HG03097 (cell line): Measurements from ENCODE around the gene CHST2.
"Not testable (repeated sequence)": the region's sequence is repeated elsewhere in the genome, so short reads cannot be mapped to it uniquely, and the experiment has no call there.

Source experiments
- ATAC-seq: cut with Tn5 transposase; IDR thresholded peaks from one replicate; pipeline ENCODE4 v1.9.1; 2021; ENCODE audit not compliant: unreplicated experiment, low FRiP score

The CHST2 gene, protein sequence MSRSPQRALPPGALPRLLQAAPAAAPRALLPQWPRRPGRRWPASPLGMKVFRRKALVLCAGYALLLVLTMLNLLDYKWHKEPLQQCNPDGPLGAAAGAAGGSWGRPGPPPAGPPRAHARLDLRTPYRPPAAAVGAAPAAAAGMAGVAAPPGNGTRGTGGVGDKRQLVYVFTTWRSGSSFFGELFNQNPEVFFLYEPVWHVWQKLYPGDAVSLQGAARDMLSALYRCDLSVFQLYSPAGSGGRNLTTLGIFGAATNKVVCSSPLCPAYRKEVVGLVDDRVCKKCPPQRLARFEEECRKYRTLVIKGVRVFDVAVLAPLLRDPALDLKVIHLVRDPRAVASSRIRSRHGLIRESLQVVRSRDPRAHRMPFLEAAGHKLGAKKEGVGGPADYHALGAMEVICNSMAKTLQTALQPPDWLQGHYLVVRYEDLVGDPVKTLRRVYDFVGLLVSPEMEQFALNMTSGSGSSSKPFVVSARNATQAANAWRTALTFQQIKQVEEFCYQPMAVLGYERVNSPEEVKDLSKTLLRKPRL

DNA sequence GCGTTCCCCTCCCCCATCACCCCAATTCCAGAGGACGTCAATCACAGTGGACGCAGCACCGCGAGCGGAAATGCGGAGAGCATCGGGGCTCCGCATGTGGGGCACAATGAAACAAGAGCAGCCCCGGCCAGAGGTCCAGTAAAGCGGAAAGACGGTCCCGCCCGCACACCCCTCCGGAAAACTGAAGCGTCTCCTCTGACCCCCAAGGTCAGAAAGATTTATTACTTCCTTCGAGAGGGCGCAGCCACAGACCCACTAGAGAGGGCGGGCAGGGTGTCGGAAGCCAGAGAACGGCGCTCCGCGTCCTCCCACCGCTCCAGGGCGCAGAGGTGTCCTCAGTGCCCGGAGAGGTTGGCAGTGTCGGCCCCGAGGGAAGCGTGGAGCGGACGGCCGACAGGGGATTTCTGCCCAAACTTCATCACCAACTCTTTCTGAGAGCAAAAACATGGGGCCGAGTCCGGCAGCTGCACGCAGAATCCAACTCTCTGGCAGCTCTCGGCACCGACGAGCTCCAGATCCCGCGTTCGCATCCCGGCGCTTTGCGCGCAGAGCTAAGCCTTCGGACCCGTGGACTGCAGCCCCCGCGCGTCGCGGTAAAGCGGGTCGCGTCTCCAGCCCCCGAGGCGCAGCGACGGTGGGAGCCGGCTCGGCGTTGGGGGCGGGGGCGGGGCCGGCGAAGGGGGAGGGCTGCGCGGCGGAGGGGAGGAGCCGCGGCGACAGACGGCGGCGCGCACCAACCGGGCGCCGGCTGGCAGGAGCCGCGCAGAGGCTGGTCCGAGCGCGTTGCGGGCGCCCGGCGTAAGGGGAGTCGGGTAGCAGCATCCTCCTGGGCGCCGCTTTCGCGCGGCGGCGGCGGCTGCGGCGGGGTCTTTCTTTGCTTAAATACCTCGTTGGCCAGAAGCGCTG, at the start of gene CHST2:
CHST2 (plus strand) TSS at position 763 of the 906 bp plus-strand sequence. CDS start 1,046 bp downstream, outside the sequence.
- ATAC-seq = peak; percentile 79

DNA sequence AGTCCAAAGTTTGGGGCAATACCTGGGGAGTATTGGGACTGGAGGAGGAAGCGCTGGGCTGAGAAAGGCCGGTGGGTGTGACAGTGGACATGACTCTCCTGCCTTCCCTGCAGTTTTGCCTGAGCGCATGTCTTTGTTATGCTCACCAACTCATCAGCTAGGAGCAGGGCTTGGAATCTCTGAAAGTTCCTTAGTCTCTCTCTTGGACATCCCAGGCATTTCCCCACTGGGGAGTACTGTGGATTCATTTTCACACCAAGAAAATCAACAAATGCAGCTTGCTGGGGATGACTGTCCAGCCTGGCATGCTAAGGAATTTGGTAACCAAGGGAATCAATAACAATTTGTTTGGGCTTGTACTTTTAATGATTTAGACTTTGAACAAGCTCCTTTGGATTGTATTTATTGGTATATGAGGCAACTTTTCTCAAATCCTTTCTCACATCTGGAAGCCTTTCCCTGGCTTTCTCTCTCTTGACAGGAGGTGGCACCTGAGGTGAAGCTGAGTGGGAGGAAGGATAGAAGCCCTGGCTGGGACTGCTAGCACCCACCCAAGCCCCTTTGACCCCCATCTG, 48.5 kb upstream of the CHST2 start:
- no peak for ATAC-seq

DNA sequence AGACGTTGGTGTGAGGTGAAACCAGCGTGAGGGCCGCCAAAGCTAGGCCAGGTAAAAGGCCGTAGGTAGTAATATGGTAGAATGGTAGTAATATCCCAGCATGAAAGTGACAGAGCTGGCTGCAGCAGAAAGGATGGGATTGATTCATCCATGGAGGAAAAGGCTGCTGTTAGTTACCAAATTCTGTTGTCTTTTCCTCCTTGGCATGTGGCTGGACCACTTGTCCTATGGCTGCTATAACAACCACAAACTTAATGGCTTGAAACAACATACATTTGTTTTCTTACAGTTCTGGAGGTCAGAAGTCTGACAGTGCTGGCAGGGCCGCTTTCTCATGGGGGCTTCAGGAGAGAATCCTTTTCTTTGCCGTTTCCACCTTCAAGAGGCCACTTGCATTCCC, 47.8 kb upstream of the CHST2 start:
- ATAC-seq = no peak

DNA sequence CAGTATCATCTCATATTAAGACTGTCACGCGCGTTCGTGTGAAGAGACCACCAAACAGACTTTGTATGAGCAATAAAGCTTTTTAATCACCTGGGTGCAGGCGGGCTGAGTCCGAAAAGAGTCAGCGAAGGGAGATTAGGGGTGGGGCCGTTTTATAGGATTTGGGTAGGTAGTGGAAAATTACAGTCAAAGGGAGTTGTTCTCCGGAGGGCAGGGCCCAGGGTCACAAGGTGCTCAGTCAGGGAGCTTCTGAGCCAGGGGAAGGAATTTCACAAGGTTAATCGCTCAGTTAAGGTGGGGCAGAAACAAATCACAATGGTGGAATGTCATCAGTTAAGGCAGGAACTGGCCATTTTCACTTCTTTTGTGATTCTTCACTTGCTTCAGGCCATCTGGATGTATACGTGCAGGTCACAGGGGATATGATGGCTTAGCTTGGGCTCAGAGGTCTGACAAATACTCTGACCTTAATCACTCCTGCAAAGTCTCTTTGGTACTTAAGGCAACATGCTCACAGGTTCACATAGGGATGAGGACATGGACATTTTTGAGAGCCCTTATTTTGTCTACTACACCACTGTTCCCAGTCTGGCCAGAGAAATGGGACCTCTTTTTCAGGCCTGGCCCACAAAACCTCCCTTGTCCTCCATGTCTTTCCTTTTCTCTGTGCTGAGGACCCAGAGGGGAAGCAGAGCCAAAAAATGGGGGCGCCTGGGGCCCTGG, 47.1 kb upstream of the CHST2 start:
- not testable (repeated sequence) for ATAC-seq

DNA sequence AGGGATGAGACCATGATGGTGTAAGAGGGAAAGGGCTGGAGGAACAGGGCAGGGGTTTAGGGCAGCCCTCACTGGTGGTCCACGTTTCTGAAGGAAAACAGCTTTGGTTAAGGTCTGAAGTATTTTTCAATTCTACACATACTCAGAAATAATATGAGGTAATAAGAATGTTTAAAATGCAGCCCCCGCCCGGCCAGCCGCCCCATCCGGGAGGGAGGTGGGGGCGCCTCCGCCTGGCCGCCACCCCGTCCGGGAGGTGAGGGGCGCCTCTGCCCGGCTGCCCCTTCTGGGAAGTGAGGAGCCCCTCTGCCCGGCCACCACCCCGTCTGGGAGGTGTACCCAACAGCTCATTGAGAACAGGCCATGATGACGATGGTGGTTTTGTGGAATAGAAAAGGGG, 46.0 kb upstream of the CHST2 start:
- ATAC-seq = not testable (repeated sequence)

DNA sequence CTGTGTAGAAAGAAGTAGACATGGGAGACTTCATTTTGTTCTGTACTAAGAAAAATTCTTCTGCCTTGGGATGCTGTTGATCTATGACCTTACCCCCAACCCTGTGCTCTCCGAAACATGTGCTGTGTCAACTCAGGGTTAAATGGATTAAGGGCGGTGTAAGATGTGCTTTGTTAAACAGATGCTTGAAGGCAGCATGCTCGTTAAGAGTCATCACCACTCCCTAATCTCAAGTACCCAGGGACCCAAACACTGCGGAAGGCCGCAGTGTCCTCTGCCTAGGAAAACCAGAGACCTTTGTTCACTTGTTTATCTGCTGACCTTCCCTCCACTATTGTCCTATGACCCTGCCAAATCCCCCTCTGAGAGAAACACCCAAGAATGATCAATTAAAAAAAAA, 45.6 kb upstream of the CHST2 start:
- ATAC-seq = not testable (repeated sequence)

DNA sequence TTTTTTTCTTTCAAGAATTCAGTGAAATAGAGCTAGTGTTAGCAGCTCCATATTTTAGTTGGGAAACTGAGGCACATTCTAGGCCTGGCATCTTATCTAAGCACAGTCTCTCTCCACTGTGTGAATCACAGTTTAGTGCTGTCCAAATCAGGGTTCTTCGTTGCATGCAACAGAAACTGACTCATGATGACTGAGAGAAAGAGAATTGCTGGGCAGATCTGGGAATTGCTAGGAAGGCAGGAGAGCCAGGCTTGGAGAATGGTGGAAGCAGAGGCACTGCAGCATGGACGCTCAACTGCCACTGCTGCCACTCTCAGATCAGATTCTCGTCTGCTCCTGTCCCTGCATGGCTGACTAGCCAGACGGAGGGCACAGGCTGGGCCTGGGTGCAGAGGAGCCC, 40.7 kb upstream of the CHST2 start:
- ATAC-seq = no peak

DNA sequence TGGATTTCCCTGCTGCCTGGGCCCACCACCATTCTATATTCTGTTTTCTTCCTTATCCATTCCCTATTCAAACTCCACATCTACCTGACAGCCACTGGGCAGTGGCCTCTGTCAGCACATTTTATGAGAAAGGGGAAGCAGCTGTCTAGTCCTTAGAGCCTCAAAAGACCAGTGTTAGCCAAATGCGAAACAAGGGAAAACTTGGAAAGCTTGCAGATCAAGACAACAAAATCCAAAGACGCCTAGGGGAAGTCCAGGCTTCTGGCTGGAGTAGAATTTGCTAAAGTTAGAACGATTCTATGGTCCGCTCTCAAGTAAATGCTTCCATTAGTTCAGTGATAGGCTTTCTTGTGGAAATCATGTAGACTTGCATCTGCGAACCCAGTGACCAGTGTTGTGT, 39.4 kb upstream of the CHST2 start:
- no peak for ATAC-seq

DNA sequence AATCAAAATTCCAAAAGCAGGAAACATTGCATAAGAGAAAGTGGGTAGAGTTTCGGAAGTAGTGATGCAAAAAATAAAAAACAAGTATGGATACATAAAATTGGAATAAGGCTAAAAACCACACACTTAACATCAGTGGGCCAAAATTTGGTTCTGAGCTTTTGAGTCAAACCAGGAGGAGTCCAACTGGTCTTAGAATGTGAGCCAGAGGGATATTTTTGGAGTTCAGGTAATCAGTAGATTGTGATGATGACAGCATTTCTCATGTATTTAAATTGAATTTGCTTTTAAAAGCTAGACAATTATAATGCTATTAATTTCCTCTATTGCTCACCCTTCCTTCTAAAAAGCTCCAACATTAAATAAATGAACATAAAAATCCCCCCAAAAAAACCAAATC, 38.2 kb upstream of the CHST2 start:
- ATAC-seq = no peak

DNA sequence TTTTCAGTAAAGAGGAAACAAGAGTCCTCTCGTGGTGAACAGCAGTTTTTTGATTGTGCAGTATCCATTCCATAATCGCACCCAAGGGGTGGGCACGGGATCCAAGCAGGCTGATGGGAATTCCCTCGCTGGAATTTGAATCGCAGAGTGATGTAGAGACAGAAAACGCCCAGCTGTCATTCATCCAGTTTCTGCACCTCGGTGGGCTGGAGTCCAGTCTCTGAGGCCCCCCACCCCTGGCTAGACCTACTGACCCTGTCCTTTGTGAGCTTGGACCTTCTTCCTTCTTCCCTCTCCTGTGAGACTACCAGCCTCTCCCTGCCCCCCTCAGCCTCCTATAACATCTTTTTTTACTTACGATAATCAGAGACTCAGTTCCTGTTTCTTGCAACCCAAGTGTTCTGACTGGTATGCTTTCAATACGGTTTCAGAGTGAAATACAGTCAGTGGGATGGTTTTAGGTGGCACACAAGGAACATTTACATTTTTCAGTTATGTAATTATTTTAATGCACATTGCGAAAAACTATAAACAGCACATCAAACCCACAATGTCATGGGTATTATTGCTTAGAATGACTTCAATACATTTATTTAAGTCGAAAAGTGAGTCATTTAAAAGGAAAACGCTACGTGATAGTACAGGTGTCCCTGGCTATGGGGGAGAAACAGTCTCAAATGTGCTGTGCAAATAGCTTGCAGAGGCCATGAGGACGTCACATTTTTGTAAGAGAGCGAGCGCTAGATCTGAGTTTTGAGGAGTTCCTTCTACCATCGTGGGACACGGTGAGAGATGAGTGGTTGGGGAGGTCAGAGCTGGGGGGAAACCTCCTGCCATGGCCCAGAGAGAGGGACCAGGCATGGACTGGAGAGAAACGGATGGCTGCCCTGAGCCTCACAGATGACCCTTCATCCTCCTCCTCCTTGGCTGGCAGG, 37.5 kb upstream of the CHST2 start:
- peak; percentile 76 for ATAC-seq

DNA sequence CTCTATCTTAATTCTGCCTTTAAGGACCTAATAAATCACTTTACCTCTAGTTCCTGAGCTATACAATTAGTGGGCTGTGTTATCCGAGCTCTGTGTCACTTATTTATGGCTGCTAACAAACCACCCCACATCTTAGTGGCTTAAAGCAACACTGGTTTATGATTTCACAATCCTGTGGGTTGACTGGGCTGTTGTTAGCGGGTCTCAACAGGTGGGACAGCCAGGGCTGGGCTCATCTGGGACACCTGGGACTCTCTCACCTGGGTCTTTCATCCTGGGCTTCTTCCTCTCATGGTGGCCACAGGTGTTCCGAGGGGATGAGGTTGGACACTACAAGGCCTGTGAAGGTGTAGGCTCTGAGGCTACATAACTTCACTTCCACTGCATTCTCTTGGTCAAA, 35.8 kb upstream of the CHST2 start:
- ATAC-seq = no peak

DNA sequence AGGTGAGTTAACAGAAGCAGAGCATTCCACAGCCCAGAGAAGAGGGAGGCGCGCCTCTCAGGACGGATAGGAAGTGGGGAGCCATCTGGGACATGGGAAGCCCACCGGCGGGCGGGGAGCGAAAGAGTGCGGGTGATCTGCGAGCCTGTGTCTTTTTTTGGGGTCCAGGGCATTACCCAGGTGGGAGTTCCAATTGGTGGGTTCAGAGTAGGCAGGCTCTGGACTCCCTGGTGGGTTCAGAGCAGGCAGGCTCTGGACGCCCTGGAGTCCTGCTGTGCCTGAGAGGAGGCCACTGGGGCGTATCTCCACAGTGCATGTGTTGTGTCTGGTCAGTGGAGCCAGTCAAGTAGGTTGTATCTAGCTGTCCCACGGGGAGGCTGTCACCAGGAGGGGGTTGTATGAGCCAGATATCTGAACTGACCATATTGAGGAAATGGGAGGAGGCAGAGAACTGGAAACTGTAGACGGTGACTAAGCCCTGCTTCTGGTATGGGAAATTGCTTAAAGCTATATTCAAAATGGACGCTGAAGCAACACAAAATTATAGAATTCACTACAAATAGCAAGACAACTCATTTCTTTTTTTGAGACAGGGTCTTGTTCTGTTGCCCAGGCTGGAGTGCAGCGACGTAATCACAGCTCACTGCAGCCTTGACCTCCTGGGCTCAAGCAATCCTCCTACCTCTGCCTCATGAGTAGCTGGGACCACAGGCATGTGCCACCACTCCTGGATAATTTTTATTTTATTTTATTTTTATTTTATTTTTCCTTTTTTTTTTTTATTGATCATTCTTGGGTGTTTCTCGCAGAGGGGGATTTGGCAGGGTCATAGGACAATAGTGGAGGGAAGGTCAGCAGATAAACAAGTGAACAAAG, 34.5 kb upstream of the CHST2 start:
- ATAC-seq = peak; percentile 67

DNA sequence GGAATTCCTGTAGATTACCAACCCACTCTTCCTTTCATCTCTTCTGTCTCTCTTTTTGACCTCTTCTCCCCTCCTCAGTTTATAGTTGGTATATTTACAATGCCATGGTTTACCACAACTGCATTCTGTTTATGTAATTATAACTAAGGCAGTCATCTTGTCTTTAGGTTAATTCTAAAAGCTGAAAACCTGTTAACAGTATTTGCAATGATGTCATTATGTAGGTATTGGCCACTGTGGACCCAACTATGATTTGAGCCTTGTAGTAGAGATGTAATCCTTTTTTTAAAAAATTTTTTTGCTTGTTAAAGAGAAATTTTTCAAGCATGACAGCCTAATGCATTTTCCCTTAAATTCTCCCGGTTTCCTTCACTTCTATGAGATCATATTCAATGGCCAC, 30.7 kb upstream of the CHST2 start:
- ATAC-seq = no peak

DNA sequence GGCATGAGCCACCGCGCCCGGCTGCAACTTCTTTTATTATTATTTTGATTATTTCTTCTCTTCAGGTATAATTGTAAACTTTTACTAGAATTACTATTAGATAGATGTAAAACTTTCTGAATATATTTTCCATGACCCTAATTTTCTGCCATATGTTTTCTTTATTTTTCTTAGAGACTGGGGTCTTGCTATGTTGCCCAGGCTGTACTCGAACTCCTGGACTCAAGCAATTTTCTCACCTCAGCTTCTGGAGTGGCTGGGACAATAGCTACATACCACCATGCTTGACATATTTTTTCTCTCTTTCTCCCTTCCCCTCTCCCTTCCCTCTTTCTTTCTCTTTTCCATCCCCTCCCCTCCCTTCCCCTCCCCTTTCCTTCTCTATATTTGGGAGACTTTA, 29.6 kb upstream of the CHST2 start:
- no peak for ATAC-seq

DNA sequence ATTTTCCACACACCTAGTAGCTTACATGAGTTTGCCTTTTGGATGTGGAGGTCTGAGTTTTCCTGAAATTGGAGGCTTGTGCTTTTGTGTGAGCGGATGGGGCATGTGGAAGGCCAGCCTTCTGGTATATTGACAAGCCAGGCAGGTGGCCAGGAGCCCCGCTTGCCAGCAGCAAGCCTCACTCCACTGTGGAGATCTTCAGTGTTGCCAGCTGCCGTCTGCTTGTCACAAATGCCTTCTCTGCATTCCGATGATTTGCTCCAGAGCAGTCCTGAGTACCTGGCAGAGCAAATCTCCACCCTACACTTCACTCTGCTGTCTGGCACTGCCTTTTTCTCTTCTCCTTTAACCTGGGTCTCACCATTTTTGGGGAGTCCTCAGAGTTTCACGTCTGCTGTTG, 29.1 kb upstream of the CHST2 start:
- no peak for ATAC-seq

DNA sequence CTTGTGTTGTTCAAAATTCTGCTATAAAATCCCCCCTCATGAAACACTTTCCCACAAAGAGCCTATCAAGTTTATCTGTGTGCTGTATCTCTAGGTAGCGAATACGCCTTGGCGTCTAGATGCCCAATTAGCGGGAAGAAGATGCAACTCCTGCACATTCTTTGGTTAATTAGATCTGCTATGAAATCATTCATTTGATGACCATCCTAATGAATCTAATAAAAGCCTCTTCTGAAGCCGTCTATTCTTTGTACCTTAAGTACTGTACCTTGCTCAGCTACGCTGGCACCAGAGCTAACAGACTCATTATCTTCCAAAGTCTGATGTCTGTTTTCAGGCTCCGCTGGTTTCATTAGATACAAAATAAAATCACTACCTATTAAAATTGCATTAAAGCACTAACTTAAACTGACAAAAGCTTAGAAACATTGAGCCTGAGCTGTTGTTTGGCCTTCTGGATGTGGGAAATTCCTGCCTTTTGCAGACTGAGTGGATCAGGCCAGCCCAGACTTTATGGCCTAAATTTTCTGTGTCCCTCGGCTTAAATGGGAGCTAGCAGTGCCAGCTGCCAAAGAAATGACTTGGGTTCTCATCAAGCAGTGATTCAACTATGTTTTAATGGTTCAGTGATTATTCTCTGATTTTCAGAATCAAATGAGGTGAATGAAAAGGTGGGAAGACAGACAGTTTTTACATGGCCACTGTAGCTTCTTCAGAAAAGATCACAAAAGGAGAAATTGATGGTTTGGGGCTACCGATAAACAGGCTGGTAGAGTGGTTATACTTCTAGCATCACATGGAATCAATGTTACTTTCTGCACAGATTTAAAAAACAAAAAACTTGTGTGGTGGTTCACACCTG, 28.4 kb upstream of the CHST2 start:
- no peak for ATAC-seq

DNA sequence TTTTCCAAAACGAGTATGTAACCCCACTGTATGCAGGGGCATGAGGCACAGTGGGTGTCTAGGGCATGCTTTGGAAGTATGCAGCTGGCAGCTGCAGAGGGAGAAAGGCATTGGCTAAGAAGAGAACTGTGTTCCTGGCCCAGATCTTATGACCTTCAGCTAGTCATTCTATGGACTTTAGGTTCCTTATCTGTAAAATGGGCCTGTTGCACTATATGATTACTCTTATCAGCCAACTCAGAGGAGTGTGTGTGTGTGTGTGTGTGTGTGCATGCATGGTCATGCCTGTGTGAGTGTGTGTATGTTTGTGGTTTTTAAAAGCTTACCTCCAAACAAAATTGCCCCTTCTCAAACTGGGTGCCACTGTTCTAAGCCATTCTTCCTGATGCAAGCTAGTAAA, 27.4 kb upstream of the CHST2 start:
- ATAC-seq = no peak
